ENCODE data around the gene RIT1. TPM values are rescaled to one million over a fixed set of nuclear protein-coding genes. Genes with fewer than 3 reads are reported as not detected.
A peak's percentile ranks its signal among the peaks of the same experiment; 100 is the strongest.

The RIT1 gene
- total and polyA plus RNA-seq, 7 donors = 13.1 to 23.2 (median 16.6) TPM

- TF ChIP-seq CTCF (IDR thresholded peaks at IDR 0.05) (no peak), POLR2AphosphoS5 (IDR thresholded peaks at IDR 0.05) (no peak), POLR2A (IDR thresholded peaks at IDR 0.05) (no peak), EP300 (IDR thresholded peaks at IDR 0.05) (no peak)
- no peaks in the 10 kb centered on the region for H3K9me3 ChIP-seq
- H3K27ac ChIP-seq = peak overlapping the region; percentile 91 to 96 (median 92)
- intact Hi-C loops (cut with DNase I) = loop anchor here (2.0 kb wide), 2 partner anchors 24 to 54 kb away; partner anchors contain the start of genes GON4L and KHDC4
- DNase-seq = peak; percentile 69
- H3K4me1 ChIP-seq = peaks cover 0 to 22% (median 18%) of the 10 kb centered on the region in 4 donors
- peaks cover 17 to 72% (median 44%) of the 10 kb centered on the region in 4 donors for H3K36me3 ChIP-seq
- peak overlapping the region; percentile 67 to 88 (median 79) for H3K4me3 ChIP-seq
- 2 to 6% methylated on average over 11 of the region's 11 CpGs for WGBS, 2 donors
- H3K27me3 ChIP-seq = no peaks in the 10 kb centered on the region
Observed at GRCh38 chr1:155910621-155911121, 478 bp downstream of the RIT1 start.

GRCh38 chr1:155909894-155910293, 1.3 kb downstream of the RIT1 start:
- Histone ChIP-seq H3K27ac (peak overlapping the region; percentile 91 to 96 (median 92)), H3K36me3 (peaks cover 11 to 72% (median 44%) of the 10 kb centered on the region in 4 donors), H3K4me3 (peak overlapping the region; percentile 67 to 88 (median 79)), H3K9me3 (no peaks in the 10 kb centered on the region), H3K4me1 (peaks cover 0 to 22% (median 18%) of the 10 kb centered on the region in 4 donors), H3K27me3 (no peaks in the 10 kb centered on the region)
- 58 to 82% methylated on average over 4 of the region's 4 CpGs for WGBS, 2 donors
- peak in 1 of 4 donors; percentile 7 for TF ChIP-seq POLR2AphosphoS5 (IDR thresholded peaks at IDR 0.05)
- no peak for TF ChIP-seq CTCF (IDR thresholded peaks at IDR 0.05)
- TF ChIP-seq EP300 (IDR thresholded peaks at IDR 0.05) = no peak
- DNase-seq = no peak
- intact Hi-C loops (cut with DNase I) = loop anchor here (2.0 kb wide), 2 partner anchors 25 to 53 kb away; partner anchors contain the start of genes GON4L and KHDC4

GRCh38 chr1:155904261-155904660, 6.9 kb downstream of the RIT1 start:
- Histone ChIP-seq H3K27ac (no peak overlapping the region), H3K4me3 (no peak overlapping the region), H3K4me1 (peaks cover 0 to 5% (median 2%) of the 10 kb centered on the region in 4 donors), H3K36me3 (peaks cover 26 to 97% (median 77%) of the 10 kb centered on the region in 4 donors), H3K27me3 (no peaks in the 10 kb centered on the region), H3K9me3 (no peaks in the 10 kb centered on the region)
- no peak for DNase-seq
- TF ChIP-seq EP300 (IDR thresholded peaks at IDR 0.05) (no peak), POLR2AphosphoS5 (IDR thresholded peaks at IDR 0.05) (no peak), POLR2A (IDR thresholded peaks at IDR 0.05) (no peak), CTCF (IDR thresholded peaks at IDR 0.05) (no peak)
- intact Hi-C loops (cut with DNase I) = no loop called here
- WGBS, 2 donors = 95 to 96% methylated on average over 12 of the region's 12 CpGs

GRCh38 chr1:155900161-155900560, 11.0 kb downstream of the RIT1 start:
- H3K27me3 ChIP-seq = no peaks in the 10 kb centered on the region
- no peak overlapping the region for H3K4me3 ChIP-seq
- intact Hi-C loops (cut with DNase I) = no loop called here
- WGBS, 2 donors = 93% methylated on average over 4 of the region's 4 CpGs
- no peak overlapping the region for H3K27ac ChIP-seq
- DNase-seq = no peak
- peaks cover 26 to 91% (median 62%) of the 10 kb centered on the region in 4 donors for H3K36me3 ChIP-seq
- no peaks in the 10 kb centered on the region for H3K4me1 ChIP-seq
- no peak for TF ChIP-seq POLR2A (IDR thresholded peaks at IDR 0.05)
- no peaks in the 10 kb centered on the region for H3K9me3 ChIP-seq

- H3K4me3 ChIP-seq = no peak overlapping the region
- intact Hi-C loops (cut with DNase I) = no loop called here
- no peaks in the 10 kb centered on the region for H3K27me3 ChIP-seq
- TF ChIP-seq EP300 (IDR thresholded peaks at IDR 0.05) = no peak
- no peak for TF ChIP-seq POLR2AphosphoS5 (IDR thresholded peaks at IDR 0.05)
- TF ChIP-seq CTCF (IDR thresholded peaks at IDR 0.05) = no peak
- H3K9me3 ChIP-seq = no peaks in the 10 kb centered on the region
- no peaks in the 10 kb centered on the region for H3K4me1 ChIP-seq
- WGBS, 2 donors = 95 to 98% methylated on average over 2 of the region's 2 CpGs
- H3K27ac ChIP-seq = no peak overlapping the region
- peaks cover 23 to 86% (median 57%) of the 10 kb centered on the region in 4 donors for H3K36me3 ChIP-seq
- no peak for DNase-seq
Observed at GRCh38 chr1:155899683-155900082, 11.5 kb downstream of the RIT1 start.

Data from sigmoid colon (tissue), 7 donors.